LNCaP clone FGC (cell line): ENCODE data around the gene ANKFN1.

Experiments used
- DNase-seq: peaks from one replicate; pipeline ENCODE4 v3.0.0-alpha.2; 2011; ENCODE audit warnings: low read depth
- H3K4me3 ChIP-seq: 2 replicates; pipeline ENCODE4 v1.5.1; 2011; ENCODE audit warnings: mild to moderate bottlenecking, low read depth, low read length, control low read depth
- CTCF ChIP-seq: IDR thresholded peaks from 2 replicates; pipeline ENCODE4 v1.5.1; 2012; ENCODE audit warnings: mild to moderate bottlenecking; ENCODE audit not compliant: control insufficient read depth, insufficient read depth; ENCODE audit errors: extremely low read depth

Gene ANKFN1

GRCh38 chr17:56350592-56350991 lies 197.3 kb downstream of the ANKFN1 start:
- H3K4me3 ChIP-seq: no peak overlapping the region
- no peak for TF ChIP-seq CTCF
- DNase-seq: no peak

GRCh38 chr17:56351675-56352074 lies 198.4 kb downstream of the ANKFN1 start:
- TF ChIP-seq CTCF: no peak
- DNase-seq: peak; percentile 62
- no peak overlapping the region for H3K4me3 ChIP-seq

GRCh38 chr17:56358651-56359050 lies 205.4 kb downstream of the ANKFN1 start:
- DNase-seq: no peak
- no peak for TF ChIP-seq CTCF
- no peak overlapping the region for H3K4me3 ChIP-seq

- no peak for DNase-seq
- no peak for TF ChIP-seq CTCF
- H3K4me3 ChIP-seq: no peak overlapping the region
Observed at GRCh38 chr17:56359518-56359917, 206.2 kb downstream of the ANKFN1 start.

GRCh38 chr17:56367366-56367765 lies 214.1 kb downstream of the ANKFN1 start:
- H3K4me3 ChIP-seq: no peak overlapping the region
- no peak for TF ChIP-seq CTCF
- DNase-seq: no peak

- no peak for DNase-seq
- TF ChIP-seq CTCF: no peak
- no peak overlapping the region for H3K4me3 ChIP-seq
Observed at GRCh38 chr17:56373981-56374833, 220.9 kb downstream of the ANKFN1 start.

- no peak for DNase-seq
- no peak overlapping the region for H3K4me3 ChIP-seq
- TF ChIP-seq CTCF: no peak
Observed at GRCh38 chr17:56389356-56389755, 236.1 kb downstream of the ANKFN1 start.
